WTC11 (cell line): ENCODE measurements around the gene ATP8B3. TPM values are rescaled to one million over a fixed set of nuclear protein-coding genes. Genes with fewer than 3 reads are reported as not detected.

Source experiments
- ATAC-seq: fragments of 200-7000 bp; cut with Tn5 transposase; 2 replicates; pipeline ENCODE4 v1.10.0; 2021; ENCODE audit warnings: mild to moderate bottlenecking, moderate library complexity
- CTCF ChIA-PET: fragments of 300-600 bp; sonication (Branson Sonifier 250); formaldehyde crosslinking; loops from one replicate; lab custom pipeline; 2021; ENCODE audit warnings: antibody characterized with exemption; lab: Charles Lee
- POLR2A ChIA-PET: fragments of 350-600 bp; sonication (Branson Sonifier 250); formaldehyde crosslinking; loops from one replicate; lab custom pipeline; 2021; ENCODE audit warnings: antibody characterized with exemption; lab: Charles Lee
- DNase-seq: peaks from one replicate; pipeline ENCODE4 v3.0.0; 2021; ENCODE audit warnings: low spot score
- H3K27ac Mint-ChIP-seq: 2 replicates; pipeline ENCODE4 v1.8.0; 2021; ENCODE audit warnings: mixed read lengths
- H3K27me3 Mint-ChIP-seq: 2 replicates; pipeline ENCODE4 v1.8.0; 2021; ENCODE audit warnings: low read depth, mild to moderate bottlenecking, moderate library complexity, mixed read lengths
- H3K36me3 Mint-ChIP-seq: 2 replicates; pipeline ENCODE4 v1.8.0; 2021; ENCODE audit warnings: mixed read lengths
- H3K4me1 Mint-ChIP-seq: 2 replicates; pipeline ENCODE4 v1.8.0; 2022; ENCODE audit warnings: mixed read lengths
- H3K4me3 Mint-ChIP-seq: 2 replicates; pipeline ENCODE4 v1.8.0; 2021; ENCODE audit warnings: mild to moderate bottlenecking, moderate library complexity, mixed read lengths
- H3K9me3 Mint-ChIP-seq: 2 replicates; pipeline ENCODE4 v1.8.0; 2021; ENCODE audit warnings: mixed read lengths
- CREM ChIP-seq: sonication (generic); formaldehyde crosslinking; IDR thresholded peaks from 2 replicates; pipeline ENCODE4 v1.8.1; 2022; ENCODE audit warnings: mild to moderate bottlenecking, missing genetic modification reagents, moderate library complexity
- EMX1 ChIP-seq: fragments of 250-450 bp; sonication (Bioruptor Pico); IDR thresholded peaks from 2 replicates; pipeline ENCODE4 v1.8.0; 2021; ENCODE audit warnings: mild to moderate bottlenecking
- HMGA2 ChIP-seq: fragments of 250-450 bp; sonication (Bioruptor Pico); IDR thresholded peaks from 2 replicates; pipeline ENCODE4 v1.4.0; 2021; ENCODE audit warnings: mild to moderate bottlenecking, moderate library complexity
- KAT7 ChIP-seq: sonication (generic); formaldehyde crosslinking; IDR thresholded peaks from 2 replicates; pipeline ENCODE4 v1.8.1; 2023; ENCODE audit warnings: missing genetic modification reagents, mild to moderate bottlenecking, borderline replicate concordance
- NFATC4 ChIP-seq: fragments of 250-450 bp; sonication (Bioruptor Pico); IDR thresholded peaks from 2 replicates; pipeline ENCODE4 v1.9.0; 2021; ENCODE audit warnings: mild to moderate bottlenecking
- NFE2L1 ChIP-seq: sonication (generic); formaldehyde crosslinking; IDR thresholded peaks from 2 replicates; pipeline ENCODE4 v1.8.1; 2023; ENCODE audit warnings: missing genetic modification reagents
- NR1H2 ChIP-seq: sonication (generic); formaldehyde crosslinking; IDR thresholded peaks from 2 replicates; pipeline ENCODE4 v1.9.0; 2021; ENCODE audit warnings: mild to moderate bottlenecking, moderate library complexity, missing genetic modification reagents
- PRRX2 ChIP-seq: fragments of 250-450 bp; sonication (Bioruptor Pico); IDR thresholded peaks from 2 replicates; pipeline ENCODE4 v1.8.0; 2021; ENCODE audit warnings: mild to moderate bottlenecking
- RELA ChIP-seq: sonication (generic); formaldehyde crosslinking; IDR thresholded peaks from 2 replicates; pipeline ENCODE4 v1.8.1; 2022; ENCODE audit warnings: missing genetic modification reagents, mild to moderate bottlenecking, borderline replicate concordance
- TCF7 ChIP-seq: sonication (generic); formaldehyde crosslinking; IDR thresholded peaks from 2 replicates; pipeline ENCODE4 v1.8.0; 2022; ENCODE audit warnings: mild to moderate bottlenecking, low read depth, missing genetic modification reagents, moderate library complexity
- TEAD4 ChIP-seq: sonication (generic); formaldehyde crosslinking; IDR thresholded peaks from 2 replicates; pipeline ENCODE4 v1.8.0; 2022; ENCODE audit warnings: mild to moderate bottlenecking, missing genetic modification reagents
- TP53 ChIP-seq: sonication (generic); formaldehyde crosslinking; IDR thresholded peaks from 2 replicates; pipeline ENCODE4 v1.8.1; 2023; ENCODE audit warnings: mild to moderate bottlenecking, missing genetic modification reagents
- ZNF219 ChIP-seq: sonication (generic); formaldehyde crosslinking; IDR thresholded peaks from 2 replicates; pipeline ENCODE4 v1.8.0; 2023; ENCODE audit warnings: missing genetic modification reagents, mild to moderate bottlenecking, borderline replicate concordance
- ZNF263 ChIP-seq: sonication (generic); formaldehyde crosslinking; IDR thresholded peaks from 2 replicates; pipeline ENCODE4 v1.8.1; 2022; ENCODE audit warnings: low read depth, mild to moderate bottlenecking, moderate library complexity, missing genetic modification reagents
- ZNF671 ChIP-seq: fragments of 250-450 bp; sonication (Bioruptor Pico); IDR thresholded peaks from 2 replicates; pipeline ENCODE4 v1.8.0; 2021; ENCODE audit warnings: mild to moderate bottlenecking
- total RNA-seq: library from RNA; stranded (reverse); gene quantifications from 3 replicates; pipeline ENCODE4 v1.2.3, GENCODE V29; 2021
- TF ChIP-seq, protein P1 (sequence below): sonication (generic); formaldehyde crosslinking; IDR thresholded peaks from 2 replicates; pipeline ENCODE4 v1.8.1; 2022; ENCODE audit warnings: missing genetic modification reagents, borderline replicate concordance
- TF ChIP-seq, protein P2 (sequence below): sonication (generic); formaldehyde crosslinking; conservative IDR thresholded peaks from 2 replicates; pipeline ENCODE4 v1.8.1; 2023; ENCODE audit warnings: mild to moderate bottlenecking, low read depth, missing genetic modification reagents, moderate library complexity
- TF ChIP-seq, protein P3 (sequence below): sonication (generic); formaldehyde crosslinking; IDR thresholded peaks from 2 replicates; pipeline ENCODE4 v1.8.1; 2023; ENCODE audit warnings: mild to moderate bottlenecking, missing genetic modification reagents
- TF ChIP-seq, protein P4 (sequence below): sonication (generic); formaldehyde crosslinking; IDR thresholded peaks from 2 replicates; pipeline ENCODE4 v1.8.1; 2023; ENCODE audit warnings: mild to moderate bottlenecking, missing genetic modification reagents
- TF ChIP-seq, protein P5 (sequence below): sonication (generic); formaldehyde crosslinking; IDR thresholded peaks from 2 replicates; pipeline ENCODE4 v1.8.0; 2022; ENCODE audit warnings: missing genetic modification reagents

Gene ATP8B3
- total RNA-seq, 1 experiment from 2014 or later, result 5.5 TPM

DNA sequence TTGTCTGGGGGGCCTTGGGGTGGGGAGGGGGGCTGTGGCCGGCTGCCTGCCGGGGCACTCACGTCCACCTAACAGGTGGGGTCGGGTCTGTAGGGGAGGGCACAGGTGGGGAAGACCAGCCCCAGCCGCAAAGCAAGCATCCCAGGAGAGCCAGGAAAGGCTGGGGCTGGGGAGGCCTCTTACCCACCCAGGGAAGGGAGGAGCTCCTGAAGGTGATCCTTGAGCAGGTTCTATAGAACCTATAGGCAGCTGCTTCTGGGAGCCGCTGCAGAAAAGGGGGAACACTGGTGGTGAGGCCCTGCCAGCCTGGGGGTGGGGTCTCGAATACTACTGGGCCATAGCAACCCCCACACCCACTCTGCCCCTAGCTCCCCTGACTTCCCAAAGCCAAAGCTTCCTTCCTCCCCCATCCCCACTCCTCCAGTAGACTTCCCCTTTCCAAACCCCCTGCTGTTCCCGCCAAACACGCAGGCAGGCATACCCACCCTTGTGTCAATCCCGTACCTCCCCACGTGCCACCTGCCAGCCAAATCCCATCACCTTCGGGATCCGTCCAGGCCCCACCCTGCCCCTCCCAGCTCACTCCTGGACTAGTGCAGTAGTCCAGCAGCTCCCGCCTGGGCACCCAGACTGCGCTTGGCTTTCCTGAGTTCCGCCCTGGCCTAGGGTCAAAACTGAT lies 45.7 kb upstream of the ATP8B3 start (continued):
- no peak for TF ChIP-seq PRRX2 (CRISPR knock-in tag)
- no peak for TF ChIP-seq TEAD4 (CRISPR knock-in tag)
- TF ChIP-seq TP53 (CRISPR knock-in tag), result no peak

DNA sequence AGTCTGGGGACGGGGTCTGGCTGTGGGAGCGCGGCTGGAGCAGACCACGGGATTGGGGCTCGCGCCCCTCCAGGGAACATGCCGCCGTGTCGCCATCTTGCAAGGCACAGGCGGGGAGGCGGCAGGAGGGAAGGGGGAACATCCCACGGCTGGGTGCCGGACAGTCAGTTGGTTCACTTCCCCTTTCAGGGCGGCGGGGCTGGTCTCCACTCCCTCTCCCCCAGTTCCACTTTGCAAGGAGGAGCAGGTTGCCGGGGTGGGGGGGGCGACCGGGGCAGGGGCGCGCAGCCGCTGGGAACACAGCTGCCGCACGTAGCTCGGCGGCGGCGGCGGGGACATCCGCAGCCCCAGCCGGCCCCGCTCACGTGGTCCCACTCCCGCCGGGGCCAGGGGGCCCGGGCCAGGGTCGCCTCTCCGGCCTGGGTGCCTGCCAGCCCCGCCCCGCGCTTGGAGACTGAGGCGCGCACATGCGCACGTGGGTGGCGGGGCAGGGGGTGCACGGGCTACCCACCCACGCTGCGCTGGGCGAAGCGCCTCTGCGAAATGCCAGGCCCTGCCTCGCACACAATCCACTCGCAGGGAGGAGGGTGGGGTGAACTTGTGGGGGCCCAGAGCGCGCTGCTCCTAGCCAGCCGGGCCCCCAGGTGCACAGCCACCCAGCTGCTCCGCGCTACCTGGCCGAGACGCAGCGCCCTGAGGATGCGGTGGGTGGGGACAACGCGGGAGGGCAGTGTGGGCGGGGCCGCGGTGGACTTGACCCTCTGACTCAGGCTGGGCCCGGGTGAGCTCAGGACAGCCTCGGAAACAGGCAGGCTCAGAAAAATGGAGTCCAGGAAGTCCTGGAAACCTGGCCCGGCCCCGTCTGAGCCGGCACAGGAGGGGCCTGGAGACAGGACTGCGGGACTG lies 44.9 kb upstream of the ATP8B3 start:
- ChIA-PET POLR2A (no interaction called here), CTCF (interaction anchor here (0.6 to 8.2 kb wide), 11 partner anchors 8 to 366 kb away, joined by 3 to 70 read pairs (median 5); partner anchors contain the start of genes ABHD17A, REEP6 and REXO1)
- H3K9me3 Mint-ChIP-seq, result no peaks in the 10 kb centered on the region
- ATAC-seq, result peak; percentile 6
- peak overlapping the region; percentile 53 for H3K4me3 Mint-ChIP-seq
- peak; percentile 70 for DNase-seq
- peaks cover 7% of the 10 kb centered on the region for H3K27me3 Mint-ChIP-seq
- H3K4me1 Mint-ChIP-seq, result peaks cover 54% of the 10 kb centered on the region
- no peak overlapping the region for H3K27ac Mint-ChIP-seq
- no peaks in the 10 kb centered on the region for H3K36me3 Mint-ChIP-seq
- TF ChIP-seq, protein P1, sequence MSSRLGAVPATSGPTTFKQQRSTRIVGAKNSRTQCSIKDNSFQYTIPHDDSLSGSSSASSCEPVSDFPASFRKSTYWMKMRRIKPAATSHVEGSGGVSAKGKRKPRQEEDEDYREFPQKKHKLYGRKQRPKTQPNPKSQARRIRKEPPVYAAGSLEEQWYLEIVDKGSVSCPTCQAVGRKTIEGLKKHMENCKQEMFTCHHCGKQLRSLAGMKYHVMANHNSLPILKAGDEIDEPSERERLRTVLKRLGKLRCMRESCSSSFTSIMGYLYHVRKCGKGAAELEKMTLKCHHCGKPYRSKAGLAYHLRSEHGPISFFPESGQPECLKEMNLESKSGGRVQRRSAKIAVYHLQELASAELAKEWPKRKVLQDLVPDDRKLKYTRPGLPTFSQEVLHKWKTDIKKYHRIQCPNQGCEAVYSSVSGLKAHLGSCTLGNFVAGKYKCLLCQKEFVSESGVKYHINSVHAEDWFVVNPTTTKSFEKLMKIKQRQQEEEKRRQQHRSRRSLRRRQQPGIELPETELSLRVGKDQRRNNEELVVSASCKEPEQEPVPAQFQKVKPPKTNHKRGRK (CRISPR knock-in tag), result no peak
- TF ChIP-seq ZNF671, result no peak
- TF ChIP-seq TP53 (CRISPR knock-in tag), result no peak
- no peak for TF ChIP-seq ZNF263 (CRISPR knock-in tag)
- TF ChIP-seq, protein P2, sequence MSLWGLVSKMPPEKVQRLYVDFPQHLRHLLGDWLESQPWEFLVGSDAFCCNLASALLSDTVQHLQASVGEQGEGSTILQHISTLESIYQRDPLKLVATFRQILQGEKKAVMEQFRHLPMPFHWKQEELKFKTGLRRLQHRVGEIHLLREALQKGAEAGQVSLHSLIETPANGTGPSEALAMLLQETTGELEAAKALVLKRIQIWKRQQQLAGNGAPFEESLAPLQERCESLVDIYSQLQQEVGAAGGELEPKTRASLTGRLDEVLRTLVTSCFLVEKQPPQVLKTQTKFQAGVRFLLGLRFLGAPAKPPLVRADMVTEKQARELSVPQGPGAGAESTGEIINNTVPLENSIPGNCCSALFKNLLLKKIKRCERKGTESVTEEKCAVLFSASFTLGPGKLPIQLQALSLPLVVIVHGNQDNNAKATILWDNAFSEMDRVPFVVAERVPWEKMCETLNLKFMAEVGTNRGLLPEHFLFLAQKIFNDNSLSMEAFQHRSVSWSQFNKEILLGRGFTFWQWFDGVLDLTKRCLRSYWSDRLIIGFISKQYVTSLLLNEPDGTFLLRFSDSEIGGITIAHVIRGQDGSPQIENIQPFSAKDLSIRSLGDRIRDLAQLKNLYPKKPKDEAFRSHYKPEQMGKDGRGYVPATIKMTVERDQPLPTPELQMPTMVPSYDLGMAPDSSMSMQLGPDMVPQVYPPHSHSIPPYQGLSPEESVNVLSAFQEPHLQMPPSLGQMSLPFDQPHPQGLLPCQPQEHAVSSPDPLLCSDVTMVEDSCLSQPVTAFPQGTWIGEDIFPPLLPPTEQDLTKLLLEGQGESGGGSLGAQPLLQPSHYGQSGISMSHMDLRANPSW (CRISPR knock-in tag), result no peak
- TF ChIP-seq EMX1 (CRISPR knock-in tag), result no peak
- TF ChIP-seq NFATC4 (CRISPR knock-in tag), result no peak
- no peak for TF ChIP-seq ZNF219 (CRISPR knock-in tag)
- no peak for TF ChIP-seq NR1H2 (CRISPR knock-in tag)
- TF ChIP-seq, protein P3, sequence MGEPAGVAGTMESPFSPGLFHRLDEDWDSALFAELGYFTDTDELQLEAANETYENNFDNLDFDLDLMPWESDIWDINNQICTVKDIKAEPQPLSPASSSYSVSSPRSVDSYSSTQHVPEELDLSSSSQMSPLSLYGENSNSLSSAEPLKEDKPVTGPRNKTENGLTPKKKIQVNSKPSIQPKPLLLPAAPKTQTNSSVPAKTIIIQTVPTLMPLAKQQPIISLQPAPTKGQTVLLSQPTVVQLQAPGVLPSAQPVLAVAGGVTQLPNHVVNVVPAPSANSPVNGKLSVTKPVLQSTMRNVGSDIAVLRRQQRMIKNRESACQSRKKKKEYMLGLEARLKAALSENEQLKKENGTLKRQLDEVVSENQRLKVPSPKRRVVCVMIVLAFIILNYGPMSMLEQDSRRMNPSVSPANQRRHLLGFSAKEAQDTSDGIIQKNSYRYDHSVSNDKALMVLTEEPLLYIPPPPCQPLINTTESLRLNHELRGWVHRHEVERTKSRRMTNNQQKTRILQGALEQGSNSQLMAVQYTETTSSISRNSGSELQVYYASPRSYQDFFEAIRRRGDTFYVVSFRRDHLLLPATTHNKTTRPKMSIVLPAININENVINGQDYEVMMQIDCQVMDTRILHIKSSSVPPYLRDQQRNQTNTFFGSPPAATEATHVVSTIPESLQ, result no peak
- TF ChIP-seq RELA (CRISPR knock-in tag), result peak; percentile 48; the same call in 1 of the 2 replicates
- no peak for TF ChIP-seq HMGA2 (CRISPR knock-in tag)
- 0 out of 2 replicates have a peak, but pooled peaks have one; percentile 58 for TF ChIP-seq KAT7
- TF ChIP-seq NFE2L1 (CRISPR knock-in tag), result no peak
- TF ChIP-seq, protein P4, sequence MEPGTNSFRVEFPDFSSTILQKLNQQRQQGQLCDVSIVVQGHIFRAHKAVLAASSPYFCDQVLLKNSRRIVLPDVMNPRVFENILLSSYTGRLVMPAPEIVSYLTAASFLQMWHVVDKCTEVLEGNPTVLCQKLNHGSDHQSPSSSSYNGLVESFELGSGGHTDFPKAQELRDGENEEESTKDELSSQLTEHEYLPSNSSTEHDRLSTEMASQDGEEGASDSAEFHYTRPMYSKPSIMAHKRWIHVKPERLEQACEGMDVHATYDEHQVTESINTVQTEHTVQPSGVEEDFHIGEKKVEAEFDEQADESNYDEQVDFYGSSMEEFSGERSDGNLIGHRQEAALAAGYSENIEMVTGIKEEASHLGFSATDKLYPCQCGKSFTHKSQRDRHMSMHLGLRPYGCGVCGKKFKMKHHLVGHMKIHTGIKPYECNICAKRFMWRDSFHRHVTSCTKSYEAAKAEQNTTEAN, result no peak
- no peak for TF ChIP-seq CREM (CRISPR knock-in tag)
- TF ChIP-seq, protein P5, sequence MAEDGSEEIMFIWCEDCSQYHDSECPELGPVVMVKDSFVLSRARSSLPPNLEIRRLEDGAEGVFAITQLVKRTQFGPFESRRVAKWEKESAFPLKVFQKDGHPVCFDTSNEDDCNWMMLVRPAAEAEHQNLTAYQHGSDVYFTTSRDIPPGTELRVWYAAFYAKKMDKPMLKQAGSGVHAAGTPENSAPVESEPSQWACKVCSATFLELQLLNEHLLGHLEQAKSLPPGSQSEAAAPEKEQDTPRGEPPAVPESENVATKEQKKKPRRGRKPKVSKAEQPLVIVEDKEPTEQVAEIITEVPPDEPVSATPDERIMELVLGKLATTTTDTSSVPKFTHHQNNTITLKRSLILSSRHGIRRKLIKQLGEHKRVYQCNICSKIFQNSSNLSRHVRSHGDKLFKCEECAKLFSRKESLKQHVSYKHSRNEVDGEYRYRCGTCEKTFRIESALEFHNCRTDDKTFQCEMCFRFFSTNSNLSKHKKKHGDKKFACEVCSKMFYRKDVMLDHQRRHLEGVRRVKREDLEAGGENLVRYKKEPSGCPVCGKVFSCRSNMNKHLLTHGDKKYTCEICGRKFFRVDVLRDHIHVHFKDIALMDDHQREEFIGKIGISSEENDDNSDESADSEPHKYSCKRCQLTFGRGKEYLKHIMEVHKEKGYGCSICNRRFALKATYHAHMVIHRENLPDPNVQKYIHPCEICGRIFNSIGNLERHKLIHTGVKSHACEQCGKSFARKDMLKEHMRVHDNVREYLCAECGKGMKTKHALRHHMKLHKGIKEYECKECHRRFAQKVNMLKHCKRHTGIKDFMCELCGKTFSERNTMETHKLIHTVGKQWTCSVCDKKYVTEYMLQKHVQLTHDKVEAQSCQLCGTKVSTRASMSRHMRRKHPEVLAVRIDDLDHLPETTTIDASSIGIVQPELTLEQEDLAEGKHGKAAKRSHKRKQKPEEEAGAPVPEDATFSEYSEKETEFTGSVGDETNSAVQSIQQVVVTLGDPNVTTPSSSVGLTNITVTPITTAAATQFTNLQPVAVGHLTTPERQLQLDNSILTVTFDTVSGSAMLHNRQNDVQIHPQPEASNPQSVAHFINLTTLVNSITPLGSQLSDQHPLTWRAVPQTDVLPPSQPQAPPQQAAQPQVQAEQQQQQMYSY (CRISPR knock-in tag), result peak; percentile 63
- TF ChIP-seq TCF7 (CRISPR knock-in tag), result no peak
